Parathyroid adenoma (tissue), 2 donors: Measurements from ENCODE around the gene LANCL3.

Experiments used
- H2AFZ ChIP-seq: fragments of 300-600 bp; sonication (generic); one replicate; pipeline ENCODE4 v1.7.0; 2017; ENCODE audit warnings: antibody characterized with exemption, mild to moderate bottlenecking
- H3K27ac ChIP-seq: fragments of 300-600 bp; sonication (generic); one replicate; pipeline ENCODE4 v1.7.0; 2017
- H3K27me3 ChIP-seq: fragments of 300-600 bp; sonication (generic); one replicate; pipeline ENCODE4 v1.7.0; 2017; ENCODE audit warnings: low read length; ENCODE audit not compliant: control insufficient read depth, insufficient read depth
- H3K36me3 ChIP-seq: fragments of 300-600 bp; sonication (generic); one replicate; pipeline ENCODE4 v1.7.0; 2017; ENCODE audit warnings: low read length; ENCODE audit not compliant: control insufficient read depth, insufficient read depth
- H3K4me1 ChIP-seq: fragments of 300-600 bp; sonication (generic); one replicate; pipeline ENCODE4 v1.7.0; 2017; ENCODE audit warnings: control low read depth
- H3K4me2 ChIP-seq: fragments of 300-600 bp; sonication (generic); one replicate; pipeline ENCODE4 v1.7.0; 2017; ENCODE audit warnings: low read length
- H3K4me3 ChIP-seq: fragments of 300-600 bp; sonication (generic); one replicate; pipeline ENCODE4 v1.7.0; 2017; ENCODE audit warnings: low read depth, low read length
- H3K79me2 ChIP-seq: fragments of 300-600 bp; sonication (generic); one replicate; pipeline ENCODE4 v1.7.0; 2017; ENCODE audit warnings: control low read depth
- H3K9ac ChIP-seq: fragments of 300-600 bp; sonication (generic); one replicate; pipeline ENCODE4 v1.7.0; 2017; ENCODE audit warnings: mild to moderate bottlenecking
- H3K9me3 ChIP-seq: fragments of 300-600 bp; sonication (generic); one replicate; pipeline ENCODE4 v1.7.0; 2017; ENCODE audit warnings: low read length; ENCODE audit not compliant: control insufficient read depth
- CTCF ChIP-seq: fragments of 300-600 bp; sonication (generic); IDR thresholded peaks from one replicate; pipeline ENCODE4 v1.7.0; 2017; ENCODE audit warnings: antibody characterized with exemption, mild to moderate bottlenecking
- donor health status: primary hyperparathyroidism.

The LANCL3 gene

GRCh38 chrX:37613933-37614332 lies 42.5 kb downstream of the LANCL3 start:
- Histone ChIP-seq H3K4me2 (no peak overlapping the region), H3K36me3 (no peaks in the 10 kb centered on the region), H3K9me3 (no peaks in the 10 kb centered on the region), H3K9ac (no peak overlapping the region), H3K4me1 (no peaks in the 10 kb centered on the region), H3K4me3 (no peak overlapping the region), H2AFZ (no peak overlapping the region), H3K27ac (no peak overlapping the region), H3K27me3 (no peaks in the 10 kb centered on the region), H3K79me2 (no peaks in the 10 kb centered on the region)
- no peak for TF ChIP-seq CTCF

GRCh38 chrX:37627602-37628001 lies 56.1 kb downstream of the LANCL3 start:
- H3K4me3 ChIP-seq: no peak overlapping the region
- no peak overlapping the region for H3K27ac ChIP-seq
- H3K79me2 ChIP-seq: no peaks in the 10 kb centered on the region
- H3K9ac ChIP-seq: no peak overlapping the region
- H3K36me3 ChIP-seq: no peaks in the 10 kb centered on the region
- H3K9me3 ChIP-seq: no peaks in the 10 kb centered on the region
- no peak overlapping the region for H2AFZ ChIP-seq
- no peaks in the 10 kb centered on the region for H3K4me1 ChIP-seq
- no peak for TF ChIP-seq CTCF
- no peaks in the 10 kb centered on the region for H3K27me3 ChIP-seq
- no peak overlapping the region for H3K4me2 ChIP-seq

GRCh38 chrX:37638047-37638446 lies 66.6 kb downstream of the LANCL3 start:
- Histone ChIP-seq H3K4me1 (no peaks in the 10 kb centered on the region), H3K4me2 (no peak overlapping the region), H3K4me3 (no peak overlapping the region), H3K27ac (no peak overlapping the region), H3K9ac (no peak overlapping the region), H3K79me2 (no peaks in the 10 kb centered on the region), H2AFZ (no peak overlapping the region), H3K27me3 (no peaks in the 10 kb centered on the region), H3K36me3 (no peaks in the 10 kb centered on the region), H3K9me3 (no peaks in the 10 kb centered on the region)
- TF ChIP-seq CTCF: no peak

- TF ChIP-seq CTCF: no peak
- H3K4me1 ChIP-seq: no peaks in the 10 kb centered on the region
- no peak overlapping the region for H3K9ac ChIP-seq
- H3K36me3 ChIP-seq: no peaks in the 10 kb centered on the region
- no peak overlapping the region for H3K4me3 ChIP-seq
- no peaks in the 10 kb centered on the region for H3K9me3 ChIP-seq
- H3K27me3 ChIP-seq: no peaks in the 10 kb centered on the region
- H3K4me2 ChIP-seq: no peak overlapping the region
- no peak overlapping the region for H2AFZ ChIP-seq
- H3K27ac ChIP-seq: no peak overlapping the region
- no peaks in the 10 kb centered on the region for H3K79me2 ChIP-seq
These were observed 68.7 kb downstream of the LANCL3 start for GRCh38 chrX:37640142-37640541.

GRCh38 chrX:37641859-37642258 lies 70.4 kb downstream of the LANCL3 start:
- Histone ChIP-seq H3K27ac (no peak overlapping the region), H3K79me2 (no peaks in the 10 kb centered on the region), H3K9ac (no peak overlapping the region), H3K4me3 (no peak overlapping the region), H2AFZ (no peak overlapping the region), H3K9me3 (no peaks in the 10 kb centered on the region), H3K4me1 (no peaks in the 10 kb centered on the region), H3K27me3 (no peaks in the 10 kb centered on the region), H3K36me3 (no peaks in the 10 kb centered on the region), H3K4me2 (no peak overlapping the region)
- no peak for TF ChIP-seq CTCF
